IMR-90 (cell line): Measurements from ENCODE around the gene CDC14A.

Source experiments
- BHLHE40 ChIP-seq: fragments of 150-350 bp; IDR thresholded peaks from 2 replicates; pipeline ENCODE4 v1.6.1; 2016; ENCODE audit warnings: mild to moderate bottlenecking, low read depth, low read length
- CEBPB ChIP-seq: IDR thresholded peaks from 2 replicates; pipeline ENCODE4 v1.6.1; 2012; ENCODE audit warnings: low read depth, low read length, improper control_type of control experiment
- CHD1 ChIP-seq: IDR thresholded peaks from 2 replicates; pipeline ENCODE4 v1.6.1; 2012; ENCODE audit warnings: low read depth, low read length, improper control_type of control experiment
- CTCF ChIP-seq: conservative IDR thresholded peaks from 2 replicates; pipeline ENCODE4 v1.5.1; 2012; ENCODE audit warnings: mild to moderate bottlenecking, low read depth, low read length, improper control_type of control experiment
- MAZ ChIP-seq: IDR thresholded peaks from 2 replicates; pipeline ENCODE4 v1.6.1; 2012; ENCODE audit warnings: low read depth, mild to moderate bottlenecking, low read length, improper control_type of control experiment, moderate library complexity, borderline replicate concordance
- MXI1 ChIP-seq: IDR thresholded peaks from 2 replicates; pipeline ENCODE4 v1.6.1; 2012; ENCODE audit warnings: low read depth, mild to moderate bottlenecking, low read length, moderate library complexity, borderline replicate concordance
- POLR2A ChIP-seq: IDR thresholded peaks from 2 replicates; pipeline ENCODE4 v1.6.1; 2012; ENCODE audit warnings: mild to moderate bottlenecking, low read depth, low read length
- RAD21 ChIP-seq: IDR thresholded peaks from 2 replicates; pipeline ENCODE4 v1.6.1; 2012; ENCODE audit warnings: low read length, improper control_type of control experiment
- RFX5 ChIP-seq: IDR thresholded peaks from 2 replicates; pipeline ENCODE4 v1.8.0; 2012; ENCODE audit warnings: low read depth, mild to moderate bottlenecking, low read length, moderate library complexity
- SMC3 ChIP-seq: fragments of 150-350 bp; IDR thresholded peaks from 2 replicates; pipeline ENCODE4 v1.6.1; 2016; ENCODE audit warnings: low read depth, mild to moderate bottlenecking, antibody characterized with exemption, low read length, moderate library complexity
- TF ChIP-seq, protein P1 (sequence below): fragments of 150-350 bp; IDR thresholded peaks from 2 replicates; pipeline ENCODE4 v1.6.1; 2016; ENCODE audit warnings: low read depth, mild to moderate bottlenecking, low read length, moderate library complexity, borderline replicate concordance

GRCh38 chr1:100316622-100317021, 35.7 kb upstream of the CDC14A start:
- TF ChIP-seq CTCF, result no peak
- TF ChIP-seq MXI1, result no peak
- TF ChIP-seq RFX5, result no peak
- no peak for TF ChIP-seq SMC3
- TF ChIP-seq RAD21, result no peak
- no peak for TF ChIP-seq CHD1
- TF ChIP-seq POLR2A, result no peak
- TF ChIP-seq CEBPB, result no peak
- no peak for TF ChIP-seq MAZ
- TF ChIP-seq BHLHE40, result no peak
- TF ChIP-seq, protein P1, sequence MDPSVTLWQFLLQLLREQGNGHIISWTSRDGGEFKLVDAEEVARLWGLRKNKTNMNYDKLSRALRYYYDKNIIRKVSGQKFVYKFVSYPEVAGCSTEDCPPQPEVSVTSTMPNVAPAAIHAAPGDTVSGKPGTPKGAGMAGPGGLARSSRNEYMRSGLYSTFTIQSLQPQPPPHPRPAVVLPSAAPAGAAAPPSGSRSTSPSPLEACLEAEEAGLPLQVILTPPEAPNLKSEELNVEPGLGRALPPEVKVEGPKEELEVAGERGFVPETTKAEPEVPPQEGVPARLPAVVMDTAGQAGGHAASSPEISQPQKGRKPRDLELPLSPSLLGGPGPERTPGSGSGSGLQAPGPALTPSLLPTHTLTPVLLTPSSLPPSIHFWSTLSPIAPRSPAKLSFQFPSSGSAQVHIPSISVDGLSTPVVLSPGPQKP, result no peak
